SK-N-SH treated with all-trans-retinoic acid at 6 μM for 48 hours (cell line): ENCODE results near the gene PXDC1.
"Not testable (repeated sequence)": the region's sequence is repeated elsewhere in the genome, so short reads cannot be mapped to it uniquely, and the experiment has no call there.

Source experiments
- GLIS3 ChIP-seq: fragments of 250-450 bp; sonication (Bioruptor Pico); IDR thresholded peaks from 2 replicates; pipeline ENCODE4 v1.5.0; 2020; ENCODE audit warnings: mild to moderate bottlenecking, moderate library complexity
- RARB ChIP-seq: fragments of 250-450 bp; sonication (Bioruptor Pico); IDR thresholded peaks from 2 replicates; pipeline ENCODE4 v1.8.0; 2021; ENCODE audit warnings: mild to moderate bottlenecking, moderate library complexity
- SNAI2 ChIP-seq: fragments of 250-450 bp; sonication (Bioruptor Pico); IDR thresholded peaks from 2 replicates; pipeline ENCODE4 v1.5.0; 2020; ENCODE audit warnings: mild to moderate bottlenecking, moderate library complexity
- TCF4 ChIP-seq: fragments of 250-450 bp; sonication (Bioruptor Pico); IDR thresholded peaks from 2 replicates; pipeline ENCODE4 v1.8.0; 2021; ENCODE audit warnings: mild to moderate bottlenecking, moderate library complexity, borderline replicate concordance
- TOX ChIP-seq: fragments of 250-450 bp; sonication (Bioruptor Pico); IDR thresholded peaks from 2 replicates; pipeline ENCODE4 v1.8.0; 2021; ENCODE audit warnings: mild to moderate bottlenecking, moderate library complexity, borderline replicate concordance
- ZFP3 ChIP-seq: fragments of 250-450 bp; sonication (Bioruptor Pico); IDR thresholded peaks from 2 replicates; pipeline ENCODE4 v1.5.0; 2020; ENCODE audit warnings: mild to moderate bottlenecking, moderate library complexity
- ZFP30 ChIP-seq: fragments of 450-650 bp; formaldehyde crosslinking; IDR thresholded peaks from 2 replicates; pipeline ENCODE4 v1.5.0; 2022; ENCODE audit warnings: mild to moderate bottlenecking, moderate library complexity
- ZNF565 ChIP-seq: fragments of 450-650 bp; formaldehyde crosslinking; conservative IDR thresholded peaks from 2 replicates; pipeline ENCODE4 v1.5.0; 2020; ENCODE audit warnings: low read depth, mild to moderate bottlenecking, moderate library complexity
- TF ChIP-seq, protein P1 (sequence below): fragments of 250-450 bp; sonication (Bioruptor Pico); IDR thresholded peaks from 2 replicates; pipeline ENCODE4 v1.5.1; 2021; ENCODE audit warnings: mild to moderate bottlenecking, moderate library complexity
- TF ChIP-seq, protein P2 (sequence below): fragments of 250-450 bp; sonication (Bioruptor Pico); IDR thresholded peaks from 2 replicates; pipeline ENCODE4 v1.8.0; 2020; ENCODE audit warnings: mild to moderate bottlenecking, moderate library complexity, borderline replicate concordance

DNA sequence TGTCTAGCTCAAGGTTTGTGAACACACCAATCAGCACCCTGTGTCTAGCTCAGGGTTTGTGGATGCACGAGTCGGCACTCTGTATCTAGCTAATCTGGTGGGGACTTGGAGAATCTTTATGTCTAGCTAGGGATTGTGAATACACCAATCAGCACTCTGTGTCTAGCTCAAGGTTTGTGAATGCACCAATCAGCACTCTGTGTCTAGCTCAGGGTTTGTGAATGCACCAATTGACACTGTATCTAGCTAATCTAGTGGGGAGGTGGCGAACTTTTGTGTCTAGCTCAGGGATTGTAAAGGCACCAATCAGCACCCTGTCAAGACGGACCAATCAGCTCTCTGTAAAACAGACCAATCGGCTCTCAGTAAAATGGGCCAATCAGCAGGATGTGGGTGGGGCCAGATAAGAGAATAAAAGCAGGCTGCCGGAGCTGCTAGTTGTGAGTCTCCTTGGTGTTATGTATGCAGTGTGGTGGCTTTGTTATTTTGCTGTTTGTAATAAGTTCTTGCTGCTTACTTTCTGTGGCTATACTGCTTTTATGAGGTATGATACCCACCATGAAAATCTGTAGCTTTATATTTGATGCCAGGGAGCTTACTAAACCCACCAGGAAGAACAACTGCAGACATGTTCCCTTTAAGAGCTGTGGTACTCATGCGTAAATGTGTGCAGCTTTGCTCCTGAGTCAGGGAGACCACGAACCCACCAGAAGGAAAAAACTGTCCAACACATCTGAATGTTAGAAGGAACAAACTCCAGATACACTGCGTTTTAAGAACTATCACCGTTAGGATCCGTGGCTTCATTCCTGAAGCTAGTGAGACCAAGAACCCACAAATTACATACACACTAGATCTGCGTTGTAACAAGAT is 20.9 kb upstream of the PXDC1 start:
- not testable (repeated sequence) for TF ChIP-seq ZFP30 (CRISPR knock-in tag); ZFP3 (CRISPR knock-in tag); RARB (CRISPR knock-in tag); ZNF565 (CRISPR knock-in tag); TCF4; SNAI2 (CRISPR knock-in tag); GLIS3 (CRISPR knock-in tag); TOX (CRISPR knock-in tag)
- TF ChIP-seq, protein P1, sequence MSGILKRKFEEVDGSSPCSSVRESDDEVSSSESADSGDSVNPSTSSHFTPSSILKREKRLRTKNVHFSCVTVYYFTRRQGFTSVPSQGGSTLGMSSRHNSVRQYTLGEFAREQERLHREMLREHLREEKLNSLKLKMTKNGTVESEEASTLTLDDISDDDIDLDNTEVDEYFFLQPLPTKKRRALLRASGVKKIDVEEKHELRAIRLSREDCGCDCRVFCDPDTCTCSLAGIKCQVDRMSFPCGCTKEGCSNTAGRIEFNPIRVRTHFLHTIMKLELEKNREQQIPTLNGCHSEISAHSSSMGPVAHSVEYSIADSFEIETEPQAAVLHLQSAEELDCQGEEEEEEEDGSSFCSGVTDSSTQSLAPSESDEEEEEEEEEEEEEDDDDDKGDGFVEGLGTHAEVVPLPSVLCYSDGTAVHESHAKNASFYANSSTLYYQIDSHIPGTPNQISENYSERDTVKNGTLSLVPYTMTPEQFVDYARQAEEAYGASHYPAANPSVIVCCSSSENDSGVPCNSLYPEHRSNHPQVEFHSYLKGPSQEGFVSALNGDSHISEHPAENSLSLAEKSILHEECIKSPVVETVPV (CRISPR knock-in tag): not testable (repeated sequence)
- TF ChIP-seq, protein P2, sequence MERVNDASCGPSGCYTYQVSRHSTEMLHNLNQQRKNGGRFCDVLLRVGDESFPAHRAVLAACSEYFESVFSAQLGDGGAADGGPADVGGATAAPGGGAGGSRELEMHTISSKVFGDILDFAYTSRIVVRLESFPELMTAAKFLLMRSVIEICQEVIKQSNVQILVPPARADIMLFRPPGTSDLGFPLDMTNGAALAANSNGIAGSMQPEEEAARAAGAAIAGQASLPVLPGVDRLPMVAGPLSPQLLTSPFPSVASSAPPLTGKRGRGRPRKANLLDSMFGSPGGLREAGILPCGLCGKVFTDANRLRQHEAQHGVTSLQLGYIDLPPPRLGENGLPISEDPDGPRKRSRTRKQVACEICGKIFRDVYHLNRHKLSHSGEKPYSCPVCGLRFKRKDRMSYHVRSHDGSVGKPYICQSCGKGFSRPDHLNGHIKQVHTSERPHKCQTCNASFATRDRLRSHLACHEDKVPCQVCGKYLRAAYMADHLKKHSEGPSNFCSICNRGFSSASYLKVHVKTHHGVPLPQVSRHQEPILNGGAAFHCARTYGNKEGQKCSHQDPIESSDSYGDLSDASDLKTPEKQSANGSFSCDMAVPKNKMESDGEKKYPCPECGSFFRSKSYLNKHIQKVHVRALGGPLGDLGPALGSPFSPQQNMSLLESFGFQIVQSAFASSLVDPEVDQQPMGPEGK: not testable (repeated sequence)
